Right lobe of liver (tissue), 6 donors: ENCODE measurements around the gene NAV2. TPM values are rescaled to one million over a fixed set of nuclear protein-coding genes. Genes with fewer than 3 reads are reported as not detected.
A peak's percentile ranks its signal among the peaks of the same experiment; 100 is the strongest.
"Not testable (repeated sequence)": the region's sequence is repeated elsewhere in the genome, so short reads cannot be mapped to it uniquely, and the experiment has no call there.

Experiments
- ATAC-seq, 4 donors: fragments of 200-7000 bp; cut with Tn5 transposase; one replicate each; pipeline ENCODE4 v1.9.1; 2020; ENCODE audit warnings: mild to moderate bottlenecking in 4 of 4, moderate library complexity in 4 of 4
- DNase-seq, 3 donors: peaks; one replicate each; pipeline ENCODE4 v3.0.0-alpha.2; 2020
- H3K27ac ChIP-seq, 3 donors: fragments of 200-600 bp; one replicate each; pipeline ENCODE4 v1.8.0; 2022
- H3K27me3 ChIP-seq, 2 donors: fragments of 200-600 bp; one replicate each; pipeline ENCODE4 v1.8.0; 2022
- H3K36me3 ChIP-seq, 4 donors: fragments of 200-600 bp; sonication (generic) in 1 of 4; one replicate each; pipeline versions ENCODE4 v1.5.1 to v1.8.0; 2017 to 2022; ENCODE audit warnings: control low read depth in 1 of 4
- H3K4me1 ChIP-seq, 4 donors: fragments of 200-600 bp; sonication (generic) in 1 of 4; one replicate each; pipeline versions ENCODE4 v1.5.1 to v1.8.0; 2017 to 2022; ENCODE audit warnings: control low read depth in 1 of 4
- H3K4me3 ChIP-seq, 3 donors: fragments of 200-600 bp; one replicate each; pipeline ENCODE4 v1.8.0; 2022
- H3K9me3 ChIP-seq, 4 donors: fragments of 200-600 bp; sonication (generic) in 1 of 4; one replicate each; pipeline versions ENCODE4 v1.5.1 to v1.8.0; 2017 to 2022; ENCODE audit warnings: control low read depth in 1 of 4
- POLR2A ChIP-seq: fragments of 450-650 bp; IDR thresholded peaks from one replicate; pipeline ENCODE4 v1.6.1; 2017; ENCODE audit warnings: antibody characterized with exemption, mild to moderate bottlenecking
- WGBS: methylation state at CpG from one replicate; pipeline ENCODE4 v1.1.6; 2018; ENCODE audit warnings: low coverage, low lambda C conversion rate; ENCODE audit not compliant: insufficient coverage; ENCODE audit errors: missing lambda C conversion rate; 5-methylcytosine and 5-hydroxymethylcytosine counted together
- intact Hi-C, 2 donors: fragments of 100-400 bp; cut with DNase I; formaldehyde crosslinking; loops; one replicate each; pipeline versions ENCODE4 v1.11.2 to v1.14.1; 2022
- total RNA-seq, 6 experiments: library from RNA; depleted of rRNA in 2 of 6; stranded (reverse); fragments of >200 nt in 2 of 6; fragmentation: NEBNext Ultra II Directional in 3 of 6; extraction: Animal tissue kit (Norgen Biotek cat#: 25700) in 3 of 6; gene quantifications; one replicate each; pipeline versions ENCODE4 v1.1.0 to v1.2.4, GENCODE V29; 2016 to 2023
- TF ChIP-seq, protein P1 (sequence below), 4 donors: fragments of 200-600 bp in 3 of 4; fragments of 450-650 bp in 1 of 4; IDR thresholded peaks; one replicate each; pipeline versions ENCODE4 v1.5.1 to v1.8.0; 2016 to 2022; ENCODE audit warnings: antibody characterized with exemption in 4 of 4, mild to moderate bottlenecking in 2 of 4
- donor health status: DM: no; HTN: yes; CAD: no.
- donor health status: DM: no; HTN: no; CAD: no.
- donor health status: DM: no; HTN: no; CAD: no.
- donor health status: DM: no; HTN: yes; CAD: no.
- donor health status: DM: no; HTN: yes; CAD: no.

NAV2 gene
- total RNA-seq, 6 experiments from 2014 or later: 15.5 to 69.2 (median 37.1) TPM

GRCh38 chr11:19922689-19923035, 210.0 kb downstream of the NAV2 start:
- intact Hi-C loops: no loop called here
- no peaks in the 10 kb centered on the region for H3K36me3 ChIP-seq
- TF ChIP-seq, protein P1, sequence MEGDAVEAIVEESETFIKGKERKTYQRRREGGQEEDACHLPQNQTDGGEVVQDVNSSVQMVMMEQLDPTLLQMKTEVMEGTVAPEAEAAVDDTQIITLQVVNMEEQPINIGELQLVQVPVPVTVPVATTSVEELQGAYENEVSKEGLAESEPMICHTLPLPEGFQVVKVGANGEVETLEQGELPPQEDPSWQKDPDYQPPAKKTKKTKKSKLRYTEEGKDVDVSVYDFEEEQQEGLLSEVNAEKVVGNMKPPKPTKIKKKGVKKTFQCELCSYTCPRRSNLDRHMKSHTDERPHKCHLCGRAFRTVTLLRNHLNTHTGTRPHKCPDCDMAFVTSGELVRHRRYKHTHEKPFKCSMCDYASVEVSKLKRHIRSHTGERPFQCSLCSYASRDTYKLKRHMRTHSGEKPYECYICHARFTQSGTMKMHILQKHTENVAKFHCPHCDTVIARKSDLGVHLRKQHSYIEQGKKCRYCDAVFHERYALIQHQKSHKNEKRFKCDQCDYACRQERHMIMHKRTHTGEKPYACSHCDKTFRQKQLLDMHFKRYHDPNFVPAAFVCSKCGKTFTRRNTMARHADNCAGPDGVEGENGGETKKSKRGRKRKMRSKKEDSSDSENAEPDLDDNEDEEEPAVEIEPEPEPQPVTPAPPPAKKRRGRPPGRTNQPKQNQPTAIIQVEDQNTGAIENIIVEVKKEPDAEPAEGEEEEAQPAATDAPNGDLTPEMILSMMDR (IDR thresholded peaks at IDR 0.05): no peak
- no peak for TF ChIP-seq POLR2A
- peaks cover 0 to 38% (median 13%) of the 10 kb centered on the region in 4 donors for H3K4me1 ChIP-seq
- H3K27me3 ChIP-seq: no peaks in the 10 kb centered on the region
- no peaks in the 10 kb centered on the region for H3K9me3 ChIP-seq
- ATAC-seq: peak in 1 of 4 donors; percentile 4
- DNase-seq: no peak
- no peak overlapping the region for H3K4me3 ChIP-seq
- peak overlapping the region in 1 of 3 donors; percentile 44 for H3K27ac ChIP-seq
- 45% methylated on average over 1 of the region's 3 CpGs for WGBS

DNA sequence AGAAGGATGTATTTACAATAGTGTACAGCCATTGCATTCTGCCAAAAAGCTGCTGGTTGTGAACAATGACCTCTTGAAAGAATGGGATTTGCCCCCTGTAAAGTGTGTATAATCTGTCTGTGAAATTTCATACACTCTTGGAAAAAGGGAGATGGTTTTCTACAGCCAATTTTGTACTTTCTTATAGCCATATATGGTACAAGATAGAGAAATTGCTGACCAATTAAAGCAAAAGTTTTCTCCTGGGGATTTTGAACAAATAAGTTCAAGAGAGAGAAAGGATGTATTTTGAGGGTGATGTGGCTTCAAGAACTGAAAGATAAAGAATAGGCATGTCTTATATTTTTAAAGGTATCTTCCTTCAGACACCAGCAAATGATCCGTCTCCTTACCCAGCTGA, 211.0 kb downstream of the NAV2 start:
- Histone ChIP-seq H3K27ac (no peak overlapping the region), H3K4me1 (peaks cover 2 to 38% (median 13%) of the 10 kb centered on the region in 4 donors), H3K27me3 (no peaks in the 10 kb centered on the region), H3K9me3 (no peaks in the 10 kb centered on the region), H3K4me3 (no peak overlapping the region), H3K36me3 (no peaks in the 10 kb centered on the region)
- 100% methylated on average over 1 of the region's 1 CpG for WGBS
- intact Hi-C loops: no loop called here
- DNase-seq (no peak), ATAC-seq (no peak)
- no peak for TF ChIP-seq POLR2A
- TF ChIP-seq, protein P1 (IDR thresholded peaks at IDR 0.05): no peak

DNA sequence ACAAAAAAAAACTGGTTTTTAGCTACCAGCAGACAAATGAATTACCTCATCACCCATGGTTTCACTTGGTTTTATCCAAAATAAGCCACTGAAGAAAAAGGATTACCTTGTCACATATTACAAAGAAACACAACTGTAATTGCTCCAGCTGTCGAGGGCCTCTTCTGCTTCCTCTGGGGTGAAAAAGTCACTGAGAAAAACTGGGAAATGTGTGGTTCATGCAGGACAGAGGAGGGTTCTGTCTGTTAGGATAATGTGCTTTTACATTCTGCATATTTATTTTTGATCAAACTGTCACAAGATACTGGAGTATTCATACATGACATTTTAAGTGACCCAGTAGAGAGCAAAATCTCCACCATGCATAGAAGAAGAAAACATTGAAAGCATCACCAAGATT, 211.7 kb downstream of the NAV2 start:
- Histone ChIP-seq H3K9me3 (no peaks in the 10 kb centered on the region), H3K4me3 (no peak overlapping the region), H3K27ac (no peak overlapping the region), H3K4me1 (peaks cover 2 to 31% (median 10%) of the 10 kb centered on the region in 4 donors), H3K27me3 (no peaks in the 10 kb centered on the region), H3K36me3 (no peaks in the 10 kb centered on the region)
- WGBS: 69% methylated on average over 1 of the region's 1 CpG
- ATAC-seq: no peak
- no peak for DNase-seq
- intact Hi-C loops: no loop called here
- TF ChIP-seq, protein P1 (IDR thresholded peaks at IDR 0.05): no peak
- no peak for TF ChIP-seq POLR2A

DNA sequence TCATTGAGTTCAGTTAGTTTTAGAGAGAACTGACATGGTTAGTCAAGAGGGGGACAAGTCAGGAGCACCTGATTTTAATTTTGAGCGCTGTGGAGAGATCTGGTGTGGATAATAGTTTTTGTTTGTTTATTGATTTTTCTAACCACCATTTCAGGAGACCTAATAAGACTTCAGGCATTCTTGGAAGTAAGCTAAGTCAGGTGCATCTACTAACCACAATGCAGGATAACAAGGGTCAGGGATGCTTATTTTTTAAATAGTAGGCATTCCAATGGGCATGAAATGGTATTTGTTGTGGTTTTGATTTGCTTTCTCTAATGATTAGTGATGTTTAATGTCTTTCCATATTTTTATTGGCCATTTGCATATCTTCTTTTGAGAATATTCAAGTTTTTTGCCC, 212.1 kb downstream of the NAV2 start:
- H3K27me3 ChIP-seq: no peaks in the 10 kb centered on the region
- WGBS: 56% methylated on average over 1 of the region's 1 CpG
- intact Hi-C loops: no loop called here
- DNase-seq (no peak), ATAC-seq (no peak)
- H3K36me3 ChIP-seq: no peaks in the 10 kb centered on the region
- H3K4me1 ChIP-seq: peaks cover 2 to 27% (median 10%) of the 10 kb centered on the region in 4 donors
- H3K4me3 ChIP-seq: no peak overlapping the region
- no peak overlapping the region for H3K27ac ChIP-seq
- TF ChIP-seq, protein P1 (IDR thresholded peaks at IDR 0.05): no peak
- no peak for TF ChIP-seq POLR2A
- H3K9me3 ChIP-seq: no peaks in the 10 kb centered on the region

GRCh38 chr11:19927403-19927802, 214.8 kb downstream of the NAV2 start:
- H3K27me3 ChIP-seq, H3K4me3 ChIP-seq, intact Hi-C loops, H3K27ac ChIP-seq, H3K36me3 ChIP-seq, H3K9me3 ChIP-seq, H3K4me1 ChIP-seq, DNase-seq, ATAC-seq: not testable (repeated sequence)
- 93% methylated on average over 2 of the region's 2 CpGs for WGBS
